ENCODE data around the gene CREB3L1. TPM values are rescaled to one million over a fixed set of nuclear protein-coding genes. Genes with fewer than 3 reads are reported as not detected.

The CREB3L1 gene
- total and polyA plus RNA-seq, 2 of the 13 experiments (the other 11 are each of a cell fraction or from before 2014, with no cell fraction given) = not detected

GRCh38 chr11:46254133-46254491, 23.4 kb upstream of the CREB3L1 start (continued):
- TF ChIP-seq THAP11 (CRISPR knock-in tag; IDR thresholded peaks at IDR 0.05) (peak; percentile 66), PAXIP1 (CRISPR knock-in tag; conservative IDR thresholded peaks at IDR 0.05) (peak; percentile 87), ZNF430 (CRISPR knock-in tag; IDR thresholded peaks at IDR 0.05) (no peak), HOXA7 (CRISPR knock-in tag; IDR thresholded peaks at IDR 0.05) (no peak), ATF6 (CRISPR knock-in tag; conservative IDR thresholded peaks at IDR 0.05) (no peak), ZBTB25 (CRISPR knock-in tag; IDR thresholded peaks at IDR 0.05) (no peak), ZNF589 (CRISPR knock-in tag; conservative IDR thresholded peaks at IDR 0.05) (no peak), NR2F6 (IDR thresholded peaks at IDR 0.05) (peak; percentile 64), NR2F6 (CRISPR knock-in tag; IDR thresholded peaks at IDR 0.05) (peak; percentile 80), ZNF501 (CRISPR knock-in tag; IDR thresholded peaks at IDR 0.05) (no peak), ZNF879 (CRISPR knock-in tag; IDR thresholded peaks at IDR 0.05) (no peak), CEBPB (IDR thresholded peaks at IDR 0.05; ENCODE audit: borderline replicate concordance, low read depth, low read length) (no peak), ZNF350 (CRISPR knock-in tag; IDR thresholded peaks at IDR 0.05; ENCODE audit: borderline replicate concordance, low read depth) (no peak), CENPT (CRISPR knock-in tag; IDR thresholded peaks at IDR 0.05; ENCODE audit: low read depth) (no peak), HIC2 (CRISPR knock-in tag; IDR thresholded peaks at IDR 0.05; ENCODE audit: low read depth) (peak; percentile 44; the same call in 1 of the 2 replicates), XRCC5 (optimal IDR thresholded peaks at IDR 0.05; ENCODE audit: low read length) (peak; percentile 52), RAD21 (CRISPR knock-in tag; IDR thresholded peaks at IDR 0.05) (no peak), ZBTB34 (CRISPR knock-in tag; IDR thresholded peaks at IDR 0.05) (no peak), STAT5B (CRISPR knock-in tag; IDR thresholded peaks at IDR 0.05) (no peak), ZNF777 (CRISPR knock-in tag; IDR thresholded peaks at IDR 0.05) (no peak), ZNF674 (CRISPR knock-in tag; IDR thresholded peaks at IDR 0.05; ENCODE audit: low read depth) (no peak), RFXAP (CRISPR knock-in tag; IDR thresholded peaks at IDR 0.05; ENCODE audit: borderline replicate concordance) (no peak), TCF7L2 (IDR thresholded peaks at IDR 0.05; ENCODE audit: low read depth, low read length) (no peak), HMGA1 (CRISPR knock-in tag; conservative IDR thresholded peaks at IDR 0.05) (no peak)
